SIG-M5 (cell line): ENCODE data around the gene TCEAL1.
"Not testable (repeated sequence)": the region's sequence is repeated elsewhere in the genome, so short reads cannot be mapped to it uniquely, and the experiment has no call there.

Experiments used
- DNase-seq: peaks from one replicate; lab custom pipeline; 2025; lab: John Stamatoyannopoulos, UW

The TCEAL1 gene

DNA sequence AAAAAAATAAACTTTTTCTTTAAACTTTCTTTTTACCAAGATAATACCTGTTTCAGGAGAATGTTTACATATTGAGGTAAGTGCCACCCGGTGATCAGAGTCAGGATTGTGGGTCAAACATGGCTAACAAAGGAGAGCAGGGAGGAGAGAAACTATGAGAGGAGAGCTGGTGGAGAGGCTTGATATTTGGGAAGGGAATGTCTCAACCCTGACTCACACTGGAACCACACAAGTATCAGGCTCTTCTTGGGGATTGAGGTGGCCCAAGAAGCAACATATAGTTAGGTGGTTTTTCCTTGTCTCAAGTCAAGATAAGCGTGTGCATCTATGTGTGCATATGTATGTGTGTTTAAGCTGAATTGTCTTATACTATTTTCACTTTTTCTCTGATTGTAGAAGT is 6.7 kb downstream of the TCEAL1 start:
- no peak for DNase-seq

DNA sequence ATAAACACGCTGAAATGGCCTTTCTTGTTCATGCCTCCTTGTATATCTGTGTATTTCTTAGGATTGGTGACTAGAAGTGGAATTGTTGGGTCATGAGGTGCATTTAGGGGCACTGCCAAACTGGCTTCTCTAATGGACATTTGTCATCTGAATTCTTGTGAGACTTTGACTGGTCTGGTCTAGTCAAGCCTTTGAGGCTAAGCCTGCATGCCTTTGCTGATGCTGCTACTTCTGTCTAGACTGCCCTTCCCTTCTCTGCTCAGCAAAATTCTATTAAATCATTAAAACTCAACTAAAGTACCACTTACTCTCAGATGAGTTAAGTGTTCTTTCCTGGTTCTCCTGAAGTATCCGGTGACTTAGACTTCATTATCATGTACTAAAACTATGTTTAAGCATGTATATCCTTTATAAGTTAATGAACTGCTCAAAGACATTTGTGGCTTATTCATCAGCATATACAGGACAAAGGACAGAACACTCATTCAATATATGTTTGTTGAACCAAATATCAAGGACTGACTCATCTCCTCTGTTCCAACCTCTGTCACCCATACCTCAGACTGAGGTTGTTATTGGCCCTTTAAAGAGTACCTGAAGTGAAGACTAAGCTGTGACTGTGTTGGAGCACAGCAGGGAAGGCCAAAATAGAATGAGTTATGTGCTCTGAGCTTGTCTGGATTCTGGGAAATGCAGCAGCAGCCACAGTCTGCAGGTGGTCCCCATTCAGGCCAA is 9.0 kb downstream of the TCEAL1 start:
- DNase-seq: no peak

DNA sequence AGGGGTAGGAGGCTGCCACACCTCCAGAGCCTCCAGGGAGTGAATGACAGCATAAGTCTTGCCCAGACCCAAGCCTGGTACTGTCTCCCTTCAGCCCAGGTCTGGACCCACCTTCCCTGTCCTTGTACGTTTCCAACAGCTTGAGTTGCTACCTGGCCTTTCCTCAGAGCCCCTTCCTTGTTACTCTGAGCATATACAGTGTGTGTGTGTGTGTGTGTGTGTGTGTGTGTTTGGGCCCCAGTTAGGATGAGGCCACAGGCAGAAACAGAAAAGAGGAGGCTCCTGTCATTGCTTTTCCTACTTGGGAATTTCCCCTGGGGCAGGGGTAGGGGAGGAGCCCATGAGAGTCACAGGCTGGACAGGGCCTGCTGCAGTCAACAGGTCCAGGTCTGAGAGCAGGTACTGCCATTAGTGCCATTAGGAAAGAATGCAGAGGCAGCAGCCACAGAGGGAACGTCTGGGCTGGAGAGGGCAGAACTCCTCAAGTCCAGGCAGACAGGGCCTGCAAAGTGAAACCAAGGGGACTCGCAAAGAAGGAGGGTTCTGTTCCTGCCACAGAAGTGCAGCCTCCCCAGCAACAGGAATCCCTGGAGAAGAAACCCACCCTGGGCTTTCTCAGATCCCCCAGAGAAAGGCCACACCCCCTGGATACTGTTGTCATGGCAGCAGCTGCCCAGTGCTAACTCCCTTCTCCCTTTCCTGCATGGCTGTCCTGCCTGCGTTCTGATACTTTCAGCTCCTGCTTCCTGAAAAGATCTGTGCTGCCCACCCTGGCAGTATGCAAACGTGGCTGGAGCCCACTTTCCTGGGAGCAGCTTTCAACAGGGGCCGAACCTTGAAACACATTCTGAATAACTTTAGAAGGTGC is 9.9 kb downstream of the TCEAL1 start:
- not testable (repeated sequence) for DNase-seq

DNA sequence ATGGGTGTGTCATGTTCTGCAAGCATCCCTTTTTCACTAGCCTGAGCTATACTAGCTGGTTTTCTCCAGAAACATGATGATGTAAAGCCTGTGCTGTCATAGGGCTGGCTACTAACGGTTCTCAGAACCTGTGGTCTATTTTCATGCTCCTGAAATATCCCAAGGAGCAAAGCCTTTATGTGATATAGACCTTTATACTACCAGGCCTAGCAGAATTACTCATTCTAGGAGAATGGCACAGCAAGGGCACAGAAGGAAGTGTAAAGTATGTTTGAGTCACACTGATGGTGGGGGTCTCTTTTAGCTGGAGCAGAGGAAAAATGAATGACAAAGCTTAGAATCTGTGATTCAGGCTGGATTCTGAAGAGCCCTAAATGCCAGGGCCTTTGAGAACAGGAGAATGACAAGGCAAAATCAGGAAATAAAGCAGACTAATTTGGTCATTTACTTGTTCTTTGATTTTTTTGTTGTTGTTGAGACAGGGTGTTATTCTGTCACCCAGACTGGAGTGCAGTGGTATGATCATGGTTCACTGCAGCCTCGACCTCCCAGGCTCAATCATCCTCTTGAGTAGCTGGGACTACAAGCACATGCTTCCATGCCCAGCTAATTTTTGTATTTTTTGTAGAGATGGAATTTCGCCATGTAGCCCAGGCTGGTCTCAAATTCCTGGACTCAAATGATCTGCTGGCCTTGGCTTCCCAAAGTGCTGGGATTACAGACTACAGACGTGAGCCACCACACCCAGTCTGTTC is 11.8 kb downstream of the TCEAL1 start:
- DNase-seq: no peak

DNA sequence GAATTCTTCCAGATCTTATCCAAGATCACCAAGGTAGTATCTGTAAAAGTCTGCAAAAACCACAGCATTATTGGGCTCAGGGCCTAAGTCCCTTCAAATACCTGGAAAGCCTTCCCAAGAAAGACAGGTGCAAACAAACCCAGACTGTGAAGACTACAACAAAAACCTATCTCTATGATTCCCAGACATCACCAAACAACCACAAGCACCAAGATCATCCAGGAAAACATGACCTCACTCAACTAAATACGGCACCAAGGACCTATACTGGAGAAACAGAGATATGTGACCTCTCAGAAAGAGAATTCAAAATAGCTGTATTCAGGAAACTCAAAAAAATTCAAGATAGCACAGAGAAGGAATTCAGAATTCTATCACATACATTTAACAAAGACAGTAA is 15.3 kb downstream of the TCEAL1 start:
- no peak for DNase-seq

GRCh38 chrX:103647630-103648029 is 18.9 kb downstream of the TCEAL1 start:
- no peak for DNase-seq

- no peak for DNase-seq
Measured at GRCh38 chrX:103651151-103651773, 22.5 kb downstream of the TCEAL1 start.

- not testable (repeated sequence) for DNase-seq
Measured at GRCh38 chrX:103655230-103656000, 26.6 kb downstream of the TCEAL1 start.

- no peak for DNase-seq
Measured at GRCh38 chrX:103656617-103657016, 27.8 kb downstream of the TCEAL1 start.

DNA sequence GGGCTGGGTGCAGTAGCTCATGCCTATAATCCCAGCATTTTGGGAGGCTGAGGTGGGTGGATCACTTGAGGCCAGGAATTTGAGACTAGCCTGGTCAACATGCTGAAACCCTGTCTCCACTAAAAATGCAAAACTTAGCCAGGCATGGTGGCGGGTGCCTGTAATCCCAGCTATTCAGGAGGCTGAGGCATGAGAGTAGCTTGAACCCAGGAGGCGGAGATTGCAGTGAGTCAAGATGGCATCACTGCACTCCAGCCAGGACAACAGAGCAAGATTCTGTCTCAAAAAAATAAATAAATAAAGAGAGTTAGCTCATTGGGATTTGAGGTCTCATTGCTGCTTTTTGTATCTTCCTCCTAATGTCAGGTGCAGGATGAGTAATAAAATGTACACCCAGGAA is 28.3 kb downstream of the TCEAL1 start:
- DNase-seq: not testable (repeated sequence)

DNA sequence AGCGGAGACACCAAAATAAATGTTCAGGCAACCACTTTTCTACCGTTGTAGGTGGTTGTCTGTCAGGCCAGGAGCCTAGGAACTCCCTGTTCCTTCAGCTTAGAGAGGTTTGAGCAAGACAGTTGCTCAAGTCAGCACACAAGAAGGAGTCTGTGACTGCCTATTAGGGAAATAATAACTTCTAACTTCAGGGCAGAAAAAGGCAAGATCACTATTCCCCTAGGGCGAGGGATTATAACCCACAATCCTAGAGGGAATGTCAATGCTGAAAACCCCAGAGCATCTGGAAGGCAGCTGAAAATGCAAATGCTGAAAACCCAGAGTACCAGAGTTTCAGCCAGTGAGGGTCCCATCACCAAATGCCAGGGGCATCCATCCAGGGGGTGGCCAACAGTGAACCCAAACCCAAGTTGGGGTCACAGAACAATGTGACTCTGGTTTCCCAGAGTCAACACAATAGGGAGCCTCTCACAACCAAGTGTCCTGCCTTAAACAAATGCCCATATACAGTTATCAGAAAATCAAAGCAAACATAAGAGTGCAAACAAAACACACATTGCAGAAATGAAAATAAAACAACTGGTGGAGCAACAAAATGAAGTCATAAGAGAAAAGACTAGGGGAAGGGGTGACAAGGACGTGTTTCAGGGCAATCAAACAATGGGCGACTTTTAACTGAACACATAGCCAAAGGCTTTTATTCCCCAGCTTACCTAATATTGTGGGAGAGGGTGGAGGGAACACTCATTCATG is 30.1 kb downstream of the TCEAL1 start:
- DNase-seq: no peak

GRCh38 chrX:103659460-103659859 is 30.7 kb downstream of the TCEAL1 start:
- DNase-seq: not testable (repeated sequence)

- DNase-seq: no peak
Measured at GRCh38 chrX:103663981-103664762, 35.4 kb downstream of the TCEAL1 start.

DNA sequence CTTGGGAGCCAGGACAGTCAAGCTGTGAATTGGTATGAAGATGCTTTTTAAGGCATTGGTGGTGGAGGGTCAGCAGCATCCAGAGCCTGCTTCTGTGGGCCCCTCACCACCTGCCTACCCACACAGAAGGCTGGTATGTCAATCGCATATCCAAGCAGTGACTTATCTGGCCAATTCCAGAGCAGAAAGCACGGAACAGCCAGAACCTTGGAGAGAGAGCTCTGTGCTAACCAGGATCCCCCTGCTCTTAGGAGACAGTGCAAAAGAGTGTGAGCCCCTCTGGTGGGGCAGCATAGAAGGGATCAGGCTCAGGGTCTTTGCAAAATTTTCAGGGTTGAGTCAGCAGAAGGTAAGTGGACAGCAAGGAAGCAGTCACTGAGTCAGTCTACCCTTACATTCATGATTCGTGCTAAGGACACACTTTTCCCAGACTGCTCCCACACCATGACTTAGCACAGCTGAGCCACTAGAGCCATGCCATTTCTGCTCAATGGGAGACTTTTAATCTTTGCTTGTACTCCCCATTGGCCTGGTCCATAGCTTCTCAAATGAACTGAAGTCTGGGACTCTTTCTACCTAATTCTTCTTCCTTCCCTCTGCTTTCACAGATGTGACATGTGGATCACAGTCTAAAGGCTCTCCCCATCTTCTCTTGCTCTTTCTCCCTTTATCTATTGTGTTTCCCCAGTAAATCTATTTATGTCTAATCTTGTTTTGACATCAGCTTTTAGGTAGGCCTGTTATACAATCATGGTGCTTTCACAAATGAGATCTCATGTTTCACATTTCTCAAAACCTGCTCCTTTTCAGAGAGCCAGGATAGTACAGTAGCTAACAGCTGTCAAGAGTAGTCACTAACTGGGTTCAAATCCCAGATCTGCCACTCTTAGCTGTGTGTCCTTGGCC is 37.7 kb downstream of the TCEAL1 start:
- no peak for DNase-seq

- no peak for DNase-seq
Measured at GRCh38 chrX:103669745-103670144, 41.0 kb downstream of the TCEAL1 start.

DNA sequence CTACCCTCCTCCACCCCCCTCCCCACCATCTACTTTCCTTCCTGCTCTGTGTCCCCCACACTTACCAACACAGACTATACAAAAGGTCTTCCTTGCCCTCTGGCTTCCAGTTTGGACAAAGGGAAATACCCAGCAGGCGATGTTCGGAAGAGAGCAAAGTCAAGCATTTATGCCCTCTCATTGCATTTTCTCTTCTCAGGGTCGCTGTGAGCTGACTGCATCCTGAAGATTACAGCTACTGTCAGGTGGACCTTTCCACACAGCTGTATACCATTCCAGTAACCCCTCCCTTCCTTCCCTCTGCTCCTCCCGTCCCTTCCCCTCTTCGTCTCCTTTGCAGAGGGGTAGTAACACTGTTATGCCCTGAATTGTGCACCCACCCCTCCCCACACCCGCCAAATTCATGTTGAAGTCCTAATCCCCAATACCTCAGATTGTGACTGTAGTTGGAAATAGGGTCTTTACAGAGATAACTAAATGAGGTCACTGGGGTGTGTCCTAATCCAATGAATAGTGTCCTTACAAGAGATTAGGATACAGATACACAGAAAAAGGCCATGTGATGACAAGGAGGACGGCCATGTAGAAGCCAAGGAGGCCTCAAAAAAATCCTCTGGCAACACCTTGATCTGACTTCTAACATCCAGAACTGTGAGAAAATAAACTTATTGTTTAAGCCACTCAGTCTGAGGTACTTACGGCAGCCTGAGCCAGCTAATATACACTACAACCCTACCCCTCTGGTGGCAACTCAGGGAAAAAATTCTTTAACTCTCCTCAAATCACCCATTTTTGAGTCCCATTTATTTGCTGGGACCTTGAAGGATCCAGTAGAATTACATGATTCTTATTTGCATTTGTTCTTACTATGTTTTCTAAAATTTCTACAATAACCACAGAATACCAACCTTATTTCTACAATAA is 46.0 kb downstream of the TCEAL1 start:
- DNase-seq: no peak

GRCh38 chrX:103678199-103678993 is 49.6 kb downstream of the TCEAL1 start:
- DNase-seq: no peak
